HG02759 (cell line): ENCODE measurements around the gene ABCA7.

ENCODE experiments used
- ATAC-seq: cut with Tn5 transposase; IDR thresholded peaks from one replicate; pipeline ENCODE4 v1.9.1; 2021; ENCODE audit warnings: mild to moderate bottlenecking, moderate library complexity; ENCODE audit not compliant: unreplicated experiment

Gene ABCA7

GRCh38 chr19:1004204-1004802 lies 35.6 kb upstream of the ABCA7 start:
- no peak for ATAC-seq

DNA sequence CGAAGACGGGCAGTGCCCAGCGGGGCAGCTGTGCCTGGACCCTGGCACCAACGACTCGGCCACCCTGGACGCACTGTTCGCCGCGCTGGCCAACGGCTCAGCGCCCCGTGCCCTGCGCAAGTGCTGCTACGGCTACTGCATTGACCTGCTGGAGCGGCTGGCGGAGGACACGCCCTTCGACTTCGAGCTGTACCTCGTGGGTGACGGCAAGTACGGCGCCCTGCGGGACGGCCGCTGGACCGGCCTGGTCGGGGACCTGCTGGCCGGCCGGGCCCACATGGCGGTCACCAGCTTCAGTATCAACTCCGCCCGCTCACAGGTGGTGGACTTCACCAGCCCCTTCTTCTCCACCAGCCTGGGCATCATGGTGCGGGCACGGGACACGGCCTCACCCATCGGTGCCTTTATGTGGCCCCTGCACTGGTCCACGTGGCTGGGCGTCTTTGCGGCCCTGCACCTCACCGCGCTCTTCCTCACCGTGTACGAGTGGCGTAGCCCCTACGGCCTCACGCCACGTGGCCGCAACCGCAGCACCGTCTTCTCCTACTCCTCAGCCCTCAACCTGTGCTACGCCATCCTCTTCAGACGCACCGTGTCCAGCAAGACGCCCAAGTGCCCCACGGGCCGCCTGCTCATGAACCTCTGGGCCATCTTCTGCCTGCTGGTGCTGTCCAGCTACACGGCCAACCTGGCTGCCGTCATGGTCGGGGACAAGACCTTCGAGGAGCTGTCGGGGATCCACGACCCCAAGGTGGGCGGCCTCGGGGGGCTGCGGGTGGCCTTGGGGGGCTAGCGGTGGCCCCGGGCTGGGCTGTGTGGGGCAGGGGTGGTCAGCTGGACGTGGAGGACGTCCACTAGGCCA lies 34.9 kb upstream of the ABCA7 start:
- no peak for ATAC-seq

- ATAC-seq, result no peak
Measured at GRCh38 chr19:1006711-1007398, 33.1 kb upstream of the ABCA7 start.

DNA sequence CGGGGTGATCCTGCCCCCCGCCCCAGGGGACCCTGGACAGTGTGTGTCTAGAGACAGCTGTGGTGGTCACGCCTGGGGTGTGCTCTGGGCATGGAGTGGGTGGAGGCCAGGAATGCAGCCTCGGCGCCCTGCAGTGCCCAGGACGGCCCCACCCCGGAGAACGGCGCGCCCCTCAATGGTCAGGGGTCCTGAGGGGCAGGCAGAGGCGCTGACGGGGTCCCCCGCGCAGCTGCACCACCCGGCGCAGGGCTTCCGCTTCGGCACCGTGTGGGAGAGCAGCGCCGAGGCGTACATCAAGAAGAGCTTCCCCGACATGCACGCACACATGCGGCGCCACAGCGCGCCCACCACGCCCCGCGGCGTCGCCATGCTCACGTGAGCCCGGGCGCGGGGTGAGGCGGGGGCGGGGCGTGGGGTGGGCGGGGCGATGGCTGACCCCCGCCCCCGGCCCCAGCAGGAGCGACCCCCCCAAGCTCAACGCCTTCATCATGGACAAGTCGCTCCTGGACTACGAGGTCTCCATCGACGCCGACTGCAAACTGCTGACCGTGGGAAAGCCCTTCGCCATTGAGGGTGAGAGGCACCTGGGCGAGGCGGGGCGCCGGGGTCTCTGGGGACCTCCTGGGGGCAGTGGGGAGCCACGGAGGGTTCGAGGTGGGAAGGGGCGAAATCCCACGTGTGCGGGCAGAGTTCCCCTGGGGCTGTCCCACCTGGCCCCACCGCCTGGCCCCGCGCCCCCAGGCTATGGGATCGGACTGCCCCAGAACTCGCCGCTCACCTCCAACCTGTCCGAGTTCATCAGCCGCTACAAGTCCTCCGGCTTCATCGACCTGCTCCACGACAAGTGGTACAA lies 32.3 kb upstream of the ABCA7 start:
- no peak for ATAC-seq

DNA sequence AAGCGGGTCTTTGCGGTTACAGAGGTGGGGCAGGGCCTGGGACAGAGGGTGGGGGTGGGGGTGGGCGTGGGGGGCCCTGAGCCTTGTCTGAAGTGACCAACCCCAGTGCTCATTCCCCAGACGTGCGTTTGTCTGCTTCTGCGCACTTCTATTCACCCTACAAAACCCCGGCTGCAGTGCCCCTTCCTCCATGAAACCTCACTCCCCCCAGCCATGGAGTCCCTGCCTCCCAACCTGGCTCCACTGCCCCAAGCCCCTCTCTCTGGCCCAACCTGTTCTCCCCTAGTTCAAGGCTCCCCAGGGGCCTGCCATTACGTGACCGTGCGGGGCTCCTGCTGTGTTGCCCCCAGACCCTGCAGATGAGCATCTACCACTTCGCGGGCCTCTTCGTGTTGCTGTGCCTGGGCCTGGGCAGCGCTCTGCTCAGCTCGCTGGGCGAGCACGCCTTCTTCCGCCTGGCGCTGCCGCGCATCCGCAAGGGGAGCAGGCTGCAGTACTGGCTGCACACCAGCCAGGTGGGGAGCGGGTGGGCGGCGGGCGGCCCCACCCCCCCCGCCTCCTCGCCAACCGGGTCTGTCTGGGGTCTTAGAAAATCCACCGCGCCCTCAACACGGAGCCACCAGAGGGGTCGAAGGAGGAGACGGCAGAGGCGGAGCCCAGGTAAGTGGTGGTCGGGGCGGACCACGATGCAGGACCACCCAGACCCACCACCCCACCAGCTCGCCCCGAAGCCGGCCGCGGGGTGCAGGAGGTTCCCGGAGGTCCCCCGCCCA lies 31.5 kb upstream of the ABCA7 start:
- no peak for ATAC-seq

DNA sequence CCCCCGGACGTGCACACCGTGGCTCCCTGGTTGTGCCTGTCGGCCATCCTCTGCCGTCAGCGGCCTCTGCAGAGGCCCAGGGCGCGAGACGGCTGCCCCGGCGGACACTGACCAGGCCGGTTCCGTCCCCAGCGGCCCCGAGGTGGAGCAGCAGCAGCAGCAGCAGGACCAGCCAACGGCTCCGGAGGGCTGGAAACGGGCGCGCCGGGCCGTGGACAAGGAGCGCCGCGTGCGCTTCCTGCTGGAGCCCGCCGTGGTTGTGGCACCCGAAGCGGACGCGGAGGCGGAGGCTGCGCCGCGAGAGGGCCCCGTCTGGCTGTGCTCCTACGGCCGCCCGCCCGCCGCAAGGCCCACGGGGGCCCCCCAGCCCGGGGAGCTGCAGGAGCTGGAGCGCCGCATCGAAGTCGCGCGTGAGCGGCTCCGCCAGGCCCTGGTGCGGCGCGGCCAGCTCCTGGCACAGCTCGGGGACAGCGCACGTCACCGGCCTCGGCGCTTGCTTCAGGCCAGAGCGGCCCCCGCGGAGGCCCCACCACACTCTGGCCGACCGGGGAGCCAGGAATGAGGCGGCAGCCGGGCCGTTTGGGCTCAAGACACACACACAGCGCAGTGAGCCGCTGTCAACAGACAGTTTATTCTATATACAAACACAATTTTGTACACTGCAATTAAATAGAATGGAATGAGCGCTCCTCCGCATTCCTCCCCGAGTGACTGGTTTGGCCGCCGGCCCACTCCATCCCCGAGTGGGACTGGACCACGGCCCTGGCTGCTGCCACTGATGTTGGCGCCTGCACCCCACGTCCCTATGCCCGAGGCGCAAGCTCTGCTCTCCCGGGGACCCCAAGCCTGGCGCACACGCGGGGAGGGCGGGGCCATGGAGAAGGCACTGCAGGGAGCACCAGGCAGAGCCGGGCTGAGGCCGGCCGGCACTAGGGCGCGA lies 30.6 kb upstream of the ABCA7 start:
- ATAC-seq, result no peak

GRCh38 chr19:1009981-1010538 lies 29.8 kb upstream of the ABCA7 start:
- ATAC-seq, result no peak

GRCh38 chr19:1010586-1011510 lies 29.1 kb upstream of the ABCA7 start:
- ATAC-seq, result no peak

DNA sequence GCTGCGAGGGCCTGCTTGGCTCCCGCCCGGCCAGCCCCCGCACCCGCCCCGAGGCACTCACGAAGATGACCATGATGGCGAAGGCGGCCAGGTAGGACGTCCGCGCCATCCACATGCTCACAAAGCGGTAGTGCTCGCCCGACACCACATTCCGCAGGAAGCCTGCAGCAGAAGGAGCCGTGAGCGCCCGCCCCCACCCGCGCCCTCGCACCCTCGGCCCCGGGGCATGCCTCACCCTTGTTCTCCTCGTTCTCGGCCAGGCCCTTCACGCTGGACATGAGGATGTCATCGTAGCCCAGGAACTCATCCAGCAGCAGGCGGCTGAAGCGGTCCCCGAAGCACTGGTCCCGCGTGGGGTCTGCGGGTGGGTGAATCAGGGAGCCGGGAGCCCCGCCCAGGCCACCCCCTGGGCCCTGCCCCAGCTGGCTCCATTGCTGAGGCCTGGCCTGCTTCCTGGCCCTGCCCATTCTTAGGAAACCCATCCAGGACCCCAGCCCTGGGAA lies 28.0 kb upstream of the ABCA7 start:
- ATAC-seq, result no peak

DNA sequence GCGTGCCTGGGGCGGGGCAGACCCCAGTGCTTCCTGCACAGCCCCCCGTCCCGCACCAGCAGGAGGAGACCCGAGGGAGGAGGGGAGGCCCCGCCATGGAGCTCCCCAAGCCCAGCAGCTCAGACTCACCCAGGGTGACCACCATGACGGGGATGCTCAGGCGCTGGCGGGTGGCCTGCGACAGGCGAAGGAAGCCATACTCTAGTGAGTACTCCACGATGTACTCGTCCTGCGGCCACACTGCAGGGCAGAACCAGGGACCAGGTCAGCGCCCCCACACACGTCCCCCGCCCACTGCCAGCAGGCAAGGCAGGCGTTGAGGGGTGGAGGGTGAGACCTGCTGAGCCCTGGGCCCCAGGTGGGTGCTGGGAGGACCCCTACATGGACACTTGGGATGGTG lies 27.6 kb upstream of the ABCA7 start:
- ATAC-seq, result no peak

- ATAC-seq, result no peak
Measured at GRCh38 chr19:1013218-1013617, 26.7 kb upstream of the ABCA7 start.

- no peak for ATAC-seq
Measured at GRCh38 chr19:1014161-1015060, 25.5 kb upstream of the ABCA7 start.

GRCh38 chr19:1015061-1015781 lies 24.7 kb upstream of the ABCA7 start:
- no peak for ATAC-seq

DNA sequence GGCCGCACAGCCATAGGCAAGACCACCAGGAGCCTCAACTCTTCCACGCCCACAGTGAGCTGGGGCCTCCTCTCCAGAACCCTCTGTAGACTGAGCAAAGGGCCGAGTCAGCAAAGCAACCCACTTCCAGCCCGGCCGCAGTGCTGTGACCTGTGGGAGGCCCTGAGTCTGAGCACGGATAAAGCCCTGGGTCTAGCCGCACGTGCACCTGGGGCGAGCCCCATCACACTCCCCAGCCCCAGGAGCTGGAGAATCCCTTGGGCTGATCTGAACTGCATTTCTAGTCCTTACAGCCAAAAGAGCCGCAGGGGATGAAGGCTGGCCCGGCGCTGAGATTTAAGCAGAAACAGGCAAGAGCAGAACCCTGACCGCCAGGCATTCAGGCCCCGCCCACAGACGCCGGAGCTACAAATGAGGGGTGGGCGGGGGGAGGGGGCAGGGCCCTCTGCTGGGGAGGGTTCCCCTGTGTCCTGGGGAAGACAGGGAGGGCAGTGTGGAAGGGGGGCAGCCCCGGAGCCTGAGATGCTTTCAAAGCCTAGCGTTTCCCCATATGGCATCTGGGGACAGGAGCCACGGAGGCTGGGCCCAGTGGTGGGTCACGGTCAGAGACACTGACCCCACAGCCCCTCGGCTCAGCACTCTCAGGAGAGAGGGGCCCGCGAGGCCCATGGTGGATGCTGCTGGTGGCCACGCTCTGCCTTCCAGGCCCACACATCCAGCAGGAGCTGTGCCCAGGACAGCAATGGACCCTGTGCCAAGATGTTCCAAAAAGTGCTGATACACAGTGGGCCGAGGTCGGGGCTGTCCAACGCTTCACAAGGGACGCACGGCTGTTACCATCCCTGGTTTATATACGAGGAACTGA lies 23.9 kb upstream of the ABCA7 start:
- no peak for ATAC-seq

GRCh38 chr19:1016647-1017114 lies 23.2 kb upstream of the ABCA7 start:
- ATAC-seq, result no peak
